H1 (cell line): ENCODE results near the gene TCF7L1. TPM values are rescaled to one million over a fixed set of nuclear protein-coding genes. Genes with fewer than 3 reads are reported as not detected.

Source experiments
- CTCF ChIA-PET: fragments of 300-600 bp; sonication (Branson Sonifier 250); formaldehyde crosslinking; loops from one replicate; lab custom pipeline; 2021; ENCODE audit not compliant: partially characterized antibody; lab: Charles Lee
- POLR2A ChIA-PET: fragments of 300-600 bp; sonication (Branson Sonifier 250); formaldehyde crosslinking; loops from one replicate; lab custom pipeline; 2021; ENCODE audit warnings: inconsistent platforms; ENCODE audit not compliant: partially characterized antibody; lab: Charles Lee
- DNase-seq, 2 experiments: peaks; one replicate each; pipeline versions ENCODE4 v3.0.0 to v3.0.0-alpha.2; 2010 to 2022; ENCODE audit warnings: low spot score in 2 of 2, low read depth in 1 of 2, mixed read lengths in 1 of 2
- FAIRE-seq: peaks from 2 replicates; lab custom pipeline; 2011; peaks lifted over from hg19 to GRCh38; lab: Jason Lieb, UNC
- H2AFZ ChIP-seq: 2 replicates; pipeline ENCODE4 v1.8.1; 2012; ENCODE audit warnings: low read length, inconsistent platforms
- H2AK5ac ChIP-seq: 2 replicates; pipeline ENCODE4 v1.6.1; 2013; ENCODE audit warnings: low read depth, low read length
- H2BK120ac ChIP-seq: replicated peaks from 2 replicates; pipeline ENCODE3; 2013; ENCODE audit warnings: low read depth, low read length, inconsistent platforms
- H2BK12ac ChIP-seq: 2 replicates; pipeline ENCODE4 v1.6.1; 2013; ENCODE audit warnings: low read depth, low read length
- H2BK15ac ChIP-seq: 2 replicates; pipeline ENCODE4 v1.6.1; 2013; ENCODE audit warnings: low read length
- H2BK20ac ChIP-seq: 2 replicates; pipeline ENCODE4 v1.6.1; 2013; ENCODE audit warnings: low read length
- H2BK5ac ChIP-seq: 2 replicates; pipeline ENCODE4 v1.6.1; 2013; ENCODE audit warnings: low read depth, low read length
- H3K14ac ChIP-seq: 2 replicates; pipeline ENCODE4 v1.6.1; 2013; ENCODE audit warnings: inconsistent platforms; ENCODE audit not compliant: insufficient read length
- H3K18ac ChIP-seq: 2 replicates; pipeline ENCODE4 v1.6.1; 2013; ENCODE audit warnings: low read length; ENCODE audit errors: extremely low read depth
- H3K23ac ChIP-seq: 2 replicates; pipeline ENCODE4 v1.6.1; 2013; ENCODE audit warnings: inconsistent platforms; ENCODE audit not compliant: insufficient read length
- H3K23me2 ChIP-seq: 2 replicates; pipeline ENCODE4 v1.6.1; 2013; ENCODE audit warnings: low read depth, low read length
- H3K27ac ChIP-seq: 2 replicates; pipeline ENCODE4 v1.6.1; 2011; ENCODE audit warnings: low read depth, low read length, inconsistent platforms
- H3K27me3 ChIP-seq, 4 experiments: replicated peaks in 1 of 4; 1 replicate in 1 of 4; 2 replicates in 3 of 4; pipeline versions ENCODE4 v1.6.1 to v1.8.1; 2011 to 2013; ENCODE audit warnings: low read length in 3 of 4, mild to moderate bottlenecking in 3 of 4, inconsistent platforms in 2 of 4, mixed read lengths in 2 of 4, moderate library complexity in 1 of 4; ENCODE audit not compliant: control insufficient read depth in 3 of 4, insufficient read depth in 3 of 4; ENCODE audit errors: extremely low read depth in 1 of 4
- H3K36me3 ChIP-seq, 4 experiments: 2 replicates each; pipeline versions ENCODE4 v1.6.1 to v1.8.1; 2011 to 2013; ENCODE audit warnings: mild to moderate bottlenecking in 4 of 4, low read length in 3 of 4, moderate library complexity in 2 of 4, control low read depth in 1 of 4, inconsistent platforms in 1 of 4; ENCODE audit not compliant: insufficient read depth in 4 of 4, control insufficient read depth in 2 of 4
- H3K4ac ChIP-seq: replicated peaks from 2 replicates; pipeline ENCODE3; 2013; ENCODE audit warnings: low read length, low read depth, mixed read lengths, inconsistent platforms; ENCODE audit not compliant: insufficient read length
- H3K4me1 ChIP-seq, 4 experiments: replicated peaks in 1 of 4; 1 replicate in 1 of 4; 2 replicates in 3 of 4; pipeline versions ENCODE4 v1.6.1 to v1.8.1; 2011 to 2013; ENCODE audit warnings: low read length in 3 of 4, inconsistent platforms in 2 of 4, mixed read lengths in 1 of 4; ENCODE audit not compliant: insufficient read depth in 4 of 4, control insufficient read depth in 3 of 4
- H3K4me2 ChIP-seq, 2 experiments: 2 replicates each; pipeline versions ENCODE4 v1.6.1 to v1.8.1; 2011 to 2013; ENCODE audit warnings: low read depth in 2 of 2, low read length in 2 of 2, control low read depth in 1 of 2, inconsistent platforms in 1 of 2, mild to moderate bottlenecking in 1 of 2; ENCODE audit not compliant: insufficient read depth in 1 of 2
- H3K4me3 ChIP-seq, 4 experiments: fragments of 200-600, 300-600 bp in 1 of 4; sonication (generic), shearing (Covaris generic), sonication (Bioruptor Twin) in 1 of 4; 2 replicates each; pipeline versions ENCODE4 v1.5.1 to v1.8.1; 2011 to 2016; ENCODE audit warnings: low read length in 4 of 4, low read depth in 3 of 4, control low read depth in 2 of 4, inconsistent platforms in 2 of 4, mild to moderate bottlenecking in 2 of 4, mixed read lengths in 1 of 4, moderate library complexity in 1 of 4; ENCODE audit not compliant: insufficient read depth in 2 of 4; ENCODE audit errors: extremely low read depth in 1 of 4
- H3K56ac ChIP-seq: replicated peaks from 2 replicates; pipeline ENCODE3; 2013; ENCODE audit warnings: low read depth, mild to moderate bottlenecking, mixed read lengths, low read length, inconsistent platforms; ENCODE audit not compliant: insufficient read length
- H3K79me1 ChIP-seq: 2 replicates; pipeline ENCODE4 v1.6.1; 2013; ENCODE audit warnings: low read depth, low read length, control low read depth
- H3K79me2 ChIP-seq, 2 experiments: 2 replicates each; pipeline versions ENCODE4 v1.6.1 to v1.8.1; 2012 to 2013; ENCODE audit warnings: low read length in 2 of 2, mild to moderate bottlenecking in 2 of 2, inconsistent platforms in 1 of 2; ENCODE audit not compliant: insufficient read depth in 2 of 2, control insufficient read depth in 1 of 2
- H3K9ac ChIP-seq, 4 experiments: replicated peaks in 1 of 4; 1 replicate in 1 of 4; 2 replicates in 3 of 4; pipeline versions ENCODE4 v1.6.1 to v1.8.1; 2011 to 2013; ENCODE audit warnings: low read depth in 3 of 4, low read length in 3 of 4, control low read depth in 2 of 4, mild to moderate bottlenecking in 2 of 4, moderate library complexity in 2 of 4, inconsistent platforms in 1 of 4; ENCODE audit errors: extremely low read depth in 1 of 4
- H3K9me3 ChIP-seq, 2 experiments: 2 replicates each; pipeline versions ENCODE4 v1.6.1 to v1.8.1; 2012 to 2013; ENCODE audit warnings: mild to moderate bottlenecking in 2 of 2, moderate library complexity in 2 of 2, control low read depth in 1 of 2, inconsistent platforms in 1 of 2, low read depth in 1 of 2, low read length in 1 of 2, mixed read lengths in 1 of 2; ENCODE audit not compliant: insufficient read depth in 2 of 2
- H4K20me1 ChIP-seq, 2 experiments: replicated peaks in 1 of 2; 2 replicates each; pipeline versions ENCODE3 to v1.8.1; 2011 to 2013; ENCODE audit warnings: inconsistent platforms in 2 of 2, low read length in 2 of 2, mild to moderate bottlenecking in 1 of 2; ENCODE audit not compliant: insufficient read depth in 2 of 2, control insufficient read depth in 1 of 2
- H4K5ac ChIP-seq: 2 replicates; pipeline ENCODE4 v1.6.1; 2013; ENCODE audit warnings: low read length, low read depth, mixed read lengths, inconsistent platforms; ENCODE audit not compliant: insufficient read length
- H4K8ac ChIP-seq: 2 replicates; pipeline ENCODE4 v1.8.0; 2013; ENCODE audit warnings: mild to moderate bottlenecking, moderate library complexity, low read length, inconsistent platforms; ENCODE audit not compliant: insufficient read depth; ENCODE audit errors: extremely low read depth
- H4K91ac ChIP-seq: replicated peaks from 2 replicates; pipeline ENCODE3; 2013; ENCODE audit warnings: low read length, mixed read lengths, inconsistent platforms; ENCODE audit not compliant: insufficient read length
- E2F6 ChIP-seq: IDR thresholded peaks from 2 replicates; pipeline ENCODE4 v1.6.1; 2012; ENCODE audit warnings: inconsistent platforms
- EGR1 ChIP-seq: IDR thresholded peaks from 2 replicates; pipeline ENCODE4 v1.6.1; 2011; ENCODE audit warnings: low read depth, low read length, borderline replicate concordance
- PHF8 ChIP-seq: fragments of 200-600 bp; sonication (generic); conservative IDR thresholded peaks from 2 replicates; pipeline ENCODE4 v1.7.1; 2012; ENCODE audit warnings: low read depth, mild to moderate bottlenecking, inconsistent platforms, low read length, moderate library complexity
- TAF7 ChIP-seq: optimal IDR thresholded peaks from 2 replicates; pipeline ENCODE3; 2011; ENCODE audit warnings: low read depth, mild to moderate bottlenecking, inconsistent platforms, low read length, moderate library complexity, borderline replicate concordance
- WGBS, 2 experiments: shearing (Covaris generic) in 1 of 2; methylation state at CpG; one replicate each; pipeline versions ENCODE4 v1.1.6 to v1.1.7; 2013 to 2015; ENCODE audit warnings: low lambda C conversion rate in 2 of 2, mixed read lengths in 2 of 2, inconsistent platforms in 1 of 2, low coverage in 1 of 2, missing lambda C conversion rate in 1 of 2; ENCODE audit not compliant: insufficient replicate concordance in 2 of 2, insufficient coverage in 1 of 2, insufficient read length in 1 of 2; ENCODE audit errors: extremely low coverage in 1 of 2, missing lambda C conversion rate in 1 of 2; 5-methylcytosine and 5-hydroxymethylcytosine counted together
- polyA plus RNA-seq, 7 experiments: library from polyadenylated mRNA; depleted of rRNA in 3 of 7; stranded (reverse) in 5 of 7; unstranded in 2 of 7; fragments of >200 nt in 5 of 7; fragments of 200-250 nt in 2 of 7; gene quantifications; 1 replicate in 5 of 7; 2 replicates in 1 of 7; 4 replicates in 1 of 7; pipeline versions ENCODE4 v1.2.1 to v1.2.3, GENCODE V29; 2011 to 2013; ENCODE audit warnings: missing spikeins in 2 of 7, mixed read lengths in 2 of 7
- total RNA-seq: library from RNA; stranded (reverse); fragmentation: NEBNext Ultra II Directional; extraction: Animal tissue kit (Norgen Biotek cat#: 25700); gene quantifications from 2 replicates; pipeline ENCODE4 v1.2.1, GENCODE V29; 2021

The TCF7L1 gene
- total and polyA plus RNA-seq, 2 of the 8 experiments (the other 6 are each of a cell fraction or from before 2014, with no cell fraction given): 27.5 to 108 TPM

GRCh38 chr2:85308201-85308600, 175.0 kb downstream of the TCF7L1 start:
- H4K20me1 ChIP-seq: peaks cover 1 to 7% of the 10 kb centered on the region in 2 experiments
- H4K5ac ChIP-seq: no peak overlapping the region
- no peak overlapping the region for H2BK15ac ChIP-seq
- 55% methylated on average over 4 of the region's 6 CpGs; no CpG with 5 or more reads in 1 of the 2 experiments for WGBS, 2 experiments
- H2BK120ac ChIP-seq: no peak overlapping the region
- H3K18ac ChIP-seq: no peak overlapping the region
- H3K56ac ChIP-seq: no peak overlapping the region
- H3K23ac ChIP-seq: no peak overlapping the region
- H2BK12ac ChIP-seq: no peak overlapping the region
- no peak for TF ChIP-seq TAF7
- TF ChIP-seq EGR1: peak; percentile 63; the same call in 1 of the 2 replicates
- no peak for TF ChIP-seq PHF8
- no peak for TF ChIP-seq E2F6
- POLR2A ChIA-PET: interaction anchor here (1.0 to 2.8 kb wide), 2 partner anchors 12 to 175 kb away, joined by 8 to 12 read pairs; partner anchors contain the start of gene TCF7L1
- no peak overlapping the region for H3K4me2 ChIP-seq
- no peak overlapping the region for H3K27ac ChIP-seq
- no peak overlapping the region for H4K91ac ChIP-seq
- H3K14ac ChIP-seq: no peak overlapping the region
- no peak overlapping the region for H4K8ac ChIP-seq
- CTCF ChIA-PET: interaction anchor here (1.6 to 3.4 kb wide), 3 partner anchors 8 to 242 kb away, joined by 7 to 25 read pairs (median 18); no protein-coding TSS in a partner anchor
- no peaks in the 10 kb centered on the region for H3K27me3 ChIP-seq
- H2BK20ac ChIP-seq: no peak overlapping the region
- H3K23me2 ChIP-seq: no peaks in the 10 kb centered on the region
- DNase-seq (no peak), FAIRE-seq (no peak)
- H3K9ac ChIP-seq: no peak overlapping the region
- no peak overlapping the region for H3K4ac ChIP-seq
- no peaks in the 10 kb centered on the region for H3K9me3 ChIP-seq
- no peak overlapping the region for H2AFZ ChIP-seq
- peaks cover 0 to 8% (median 2%) of the 10 kb centered on the region in 4 experiments; a peak in 5 of 7 replicates for H3K4me1 ChIP-seq
- peaks cover 23 to 66% (median 43%) of the 10 kb centered on the region in 4 experiments for H3K36me3 ChIP-seq
- no peak overlapping the region for H2BK5ac ChIP-seq
- peaks cover 3% of the 10 kb centered on the region; the same call in 1 of the 2 replicates for H3K79me1 ChIP-seq
- no peaks in the 10 kb centered on the region for H3K79me2 ChIP-seq
- no peak overlapping the region for H3K4me3 ChIP-seq
- no peak overlapping the region for H2AK5ac ChIP-seq
